Hindlimb muscle (tissue), 1 donor: ENCODE measurements around the gene TAAR9. TPM values are rescaled to one million over a fixed set of nuclear protein-coding genes. Genes with fewer than 3 reads are reported as not detected.

ENCODE experiments used
- polyA plus RNA-seq: library from polyadenylated mRNA; unstranded; fragments of 120-200 nt; gene quantifications from one replicate; pipeline ENCODE4 v1.2.1, GENCODE V29; 2013; ENCODE audit not compliant: insufficient read length

The TAAR9 gene
- polyA plus RNA-seq, 1 donor: not detected

Other genes starting within 250 kb of the TAAR9 start
- 2.3 TPM for gene MOXD1, start 136.8 kb upstream of the TAAR9 start, polyA plus RNA-seq
- gene STX7, start 25.2 kb upstream of the TAAR9 start, polyA plus RNA-seq: 33.4 TPM
- not detected for gene TAAR8, start 14.4 kb downstream of the TAAR9 start, polyA plus RNA-seq
- not detected for gene TAAR6, start 32.0 kb downstream of the TAAR9 start, polyA plus RNA-seq
- gene TAAR5, start 51.5 kb downstream of the TAAR9 start, polyA plus RNA-seq: not detected
- not detected for gene TAAR2, start 86.0 kb downstream of the TAAR9 start, polyA plus RNA-seq
- gene TAAR1, start 120.9 kb downstream of the TAAR9 start, polyA plus RNA-seq: not detected
- gene VNN1, start 175.8 kb downstream of the TAAR9 start, polyA plus RNA-seq: 0.14 TPM
- gene VNN2, start 219.6 kb downstream of the TAAR9 start, polyA plus RNA-seq: 1.4 TPM